NK-92 treated with Interleukin-12 subunit alpha and Interleukin-12 subunit beta, amount 100 ng/mL, for 24 hours (cell line): ENCODE measurements around the gene LMBR1L.

ENCODE experiments used
- DNase-seq: peaks from one replicate; lab custom pipeline; 2025; lab: John Stamatoyannopoulos, UW

The LMBR1L gene

DNA sequence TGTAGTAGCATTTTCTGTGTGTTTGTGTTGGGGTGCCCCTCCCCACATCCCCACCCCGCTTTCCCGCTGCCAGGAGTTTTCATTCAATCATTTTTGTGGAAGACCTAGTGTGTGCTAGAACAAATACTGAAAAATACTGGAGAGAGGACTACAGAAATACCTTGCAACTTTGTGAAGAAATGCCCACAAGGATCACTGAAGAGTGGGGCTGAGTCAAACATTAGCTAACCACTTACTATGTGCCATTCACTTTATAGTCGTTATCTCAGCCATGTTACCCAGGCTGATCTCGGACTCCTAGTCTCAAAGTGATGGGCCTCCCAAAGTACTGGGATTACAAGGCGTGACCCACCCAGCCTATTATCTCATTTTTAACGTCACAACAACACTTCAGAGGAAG lies 559 bp upstream of the LMBR1L start:
- DNase-seq: no peak

DNA sequence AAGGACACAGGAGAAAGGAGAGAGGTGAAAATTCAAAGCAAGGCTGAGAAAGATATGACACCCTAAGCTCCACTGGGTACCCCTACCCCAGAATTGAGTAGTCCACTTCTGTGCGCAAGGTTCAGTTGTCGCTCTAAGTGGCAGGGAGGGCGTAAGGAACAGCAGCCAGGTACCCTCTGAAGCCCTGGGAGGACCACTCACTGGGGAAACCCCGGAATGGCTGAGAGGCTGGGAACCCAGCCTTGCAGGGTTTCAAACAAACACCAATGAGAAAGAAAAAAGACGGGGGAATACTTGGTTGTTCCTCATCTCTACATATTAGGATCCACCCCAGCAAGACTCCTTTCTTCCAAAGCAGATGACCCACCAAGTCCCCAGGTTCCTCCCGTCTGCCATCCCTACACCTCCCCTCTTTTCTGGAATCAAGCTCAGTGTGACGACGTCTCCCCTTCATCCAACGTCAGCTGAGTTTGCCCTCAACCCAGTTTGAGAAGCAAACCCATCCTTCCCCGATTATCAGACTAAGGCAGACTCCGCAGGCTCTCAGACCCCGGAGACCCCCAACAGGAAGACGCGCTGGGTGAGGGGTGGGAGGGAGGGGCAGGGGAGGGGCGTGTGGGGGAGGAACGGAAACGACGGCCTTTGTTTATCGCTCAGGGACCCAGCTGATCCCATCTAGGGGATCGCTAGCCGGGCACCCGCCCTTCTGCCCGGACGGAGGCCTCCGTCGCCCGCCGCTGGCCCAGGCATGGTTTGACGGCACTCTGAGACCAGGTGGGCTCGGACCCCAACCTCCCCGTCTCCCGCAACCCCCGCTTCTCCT lies 795 bp downstream of the LMBR1L start:
- DNase-seq: no peak

DNA sequence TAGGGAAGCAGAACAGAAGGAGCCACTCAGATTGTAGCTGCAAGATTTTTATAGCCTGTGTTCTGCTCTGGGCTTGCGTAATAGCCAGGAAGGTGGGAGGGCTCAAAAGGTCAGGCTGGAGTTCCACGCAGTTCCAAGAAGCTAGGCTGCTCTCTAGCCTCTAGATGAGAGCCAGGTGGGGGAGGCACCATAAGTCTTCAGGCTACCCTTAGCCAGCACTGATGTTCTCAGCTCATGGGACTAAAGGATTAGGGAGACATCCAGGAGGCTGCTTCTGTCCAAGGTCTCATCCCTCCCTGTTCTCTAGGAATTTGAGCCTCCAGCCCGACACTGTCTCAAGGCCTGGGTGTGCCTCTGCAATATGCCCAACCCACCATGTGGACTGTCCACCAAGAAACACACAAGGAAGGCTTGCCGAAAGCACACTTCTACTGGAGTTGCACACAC lies 1.7 kb downstream of the LMBR1L start:
- no peak for DNase-seq

DNA sequence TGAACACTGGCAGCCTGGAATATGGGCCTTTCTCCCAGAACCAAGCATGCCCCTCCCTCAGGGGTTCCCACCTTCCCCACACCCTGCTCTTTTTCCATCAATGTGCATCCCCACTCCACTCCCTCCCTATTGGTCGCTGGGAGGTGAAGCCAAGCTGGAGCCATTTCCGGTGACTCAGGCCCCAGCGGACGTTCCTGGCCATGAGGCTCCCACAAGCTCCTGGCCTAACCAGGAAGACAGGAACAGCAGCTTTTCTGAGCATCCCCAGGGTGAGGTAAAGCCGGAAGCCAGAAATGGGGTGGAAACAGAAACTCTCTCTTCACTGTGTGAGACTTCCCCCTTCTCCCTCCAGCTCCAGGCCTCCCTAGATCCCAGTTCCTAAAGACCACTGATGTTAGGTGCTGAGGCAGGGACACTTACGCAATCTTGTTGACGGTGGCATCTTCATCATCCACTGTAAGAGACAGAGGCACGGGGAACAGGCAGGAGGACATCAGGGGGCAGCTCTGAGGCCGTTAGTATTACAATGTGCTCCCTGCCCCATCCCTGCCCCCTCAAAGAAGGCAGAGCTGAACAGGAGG lies 5.1 kb downstream of the LMBR1L start:
- no peak for DNase-seq

DNA sequence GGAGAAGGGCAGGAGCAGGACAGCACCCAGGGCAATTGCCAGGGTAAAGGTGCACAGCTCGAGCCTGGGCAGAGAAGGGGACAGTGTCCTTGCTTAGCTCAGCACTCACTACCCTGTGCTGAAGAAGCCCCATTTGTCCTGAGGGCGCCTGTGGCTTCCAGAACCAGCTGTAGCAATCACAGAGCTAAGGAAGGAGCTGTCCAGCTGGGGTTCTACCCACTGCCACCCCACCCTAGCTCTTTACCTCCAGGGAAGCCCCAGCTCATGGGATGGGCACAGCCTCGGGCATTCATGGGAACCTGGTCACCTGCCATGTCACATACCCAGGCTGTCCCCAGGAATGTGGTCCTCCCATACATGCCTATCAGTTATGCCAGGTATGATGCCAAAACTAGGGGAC lies 5.8 kb downstream of the LMBR1L start:
- no peak for DNase-seq

DNA sequence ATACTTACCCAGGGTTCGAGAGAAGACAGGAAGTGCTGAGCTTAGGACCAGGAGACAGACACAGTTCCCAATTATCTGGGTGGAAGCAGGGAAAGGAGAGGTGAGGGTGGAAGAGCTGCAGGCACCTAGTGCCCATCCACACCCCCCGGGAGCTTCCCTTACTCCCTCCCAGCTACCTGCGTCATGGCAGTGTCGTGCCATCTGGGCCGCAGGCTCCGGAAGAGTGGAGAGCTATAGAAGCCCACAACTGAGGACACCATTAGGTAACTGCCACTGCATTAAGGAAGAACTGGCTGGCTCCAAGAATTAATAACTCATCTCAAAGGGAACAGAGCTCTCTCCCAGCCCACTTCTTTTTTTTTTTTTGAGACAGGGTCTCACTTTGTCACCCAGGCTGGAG lies 10.3 kb downstream of the LMBR1L start:
- DNase-seq: no peak

DNA sequence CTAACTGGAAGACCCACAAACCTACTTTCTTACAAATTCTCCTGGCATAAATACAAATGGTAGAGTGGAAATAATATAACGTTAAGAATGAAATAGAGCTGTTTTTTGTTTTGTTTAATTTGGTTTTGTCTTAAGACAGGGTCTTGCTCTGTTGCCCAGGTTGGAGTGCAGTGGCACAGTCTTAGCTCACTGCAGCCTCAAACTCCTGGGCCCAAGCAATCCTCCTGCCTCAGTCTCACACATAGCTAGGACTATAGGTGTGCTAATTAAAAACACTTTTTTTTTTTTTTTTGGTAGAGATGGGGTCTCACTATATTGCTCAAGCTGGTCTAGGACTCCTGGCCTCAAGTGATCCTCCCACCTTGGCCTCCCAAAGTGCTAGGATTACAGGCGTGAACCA lies 11.9 kb downstream of the LMBR1L start:
- no peak for DNase-seq

DNA sequence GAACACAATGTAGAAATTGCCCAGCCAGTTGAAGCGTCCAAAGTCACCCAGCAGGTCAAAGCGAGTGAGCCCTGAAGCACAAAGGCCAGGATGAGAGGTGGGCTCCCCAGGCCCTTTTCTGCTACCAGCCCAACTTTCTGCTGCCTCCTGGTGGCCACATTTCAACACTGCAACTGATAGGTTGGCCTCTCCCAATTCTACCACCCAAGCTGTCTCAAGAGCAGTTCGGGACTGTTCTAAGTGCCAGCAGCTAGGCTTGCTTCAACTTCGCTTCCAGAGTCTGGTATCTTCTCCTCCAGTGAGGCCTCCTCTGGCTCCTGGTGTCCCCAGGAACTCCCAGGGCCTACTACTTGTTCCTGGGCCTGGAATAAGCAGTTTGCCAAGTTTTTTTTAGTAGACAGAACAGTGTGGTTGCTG lies 12.6 kb downstream of the LMBR1L start:
- peak; percentile 15 for DNase-seq

DNA sequence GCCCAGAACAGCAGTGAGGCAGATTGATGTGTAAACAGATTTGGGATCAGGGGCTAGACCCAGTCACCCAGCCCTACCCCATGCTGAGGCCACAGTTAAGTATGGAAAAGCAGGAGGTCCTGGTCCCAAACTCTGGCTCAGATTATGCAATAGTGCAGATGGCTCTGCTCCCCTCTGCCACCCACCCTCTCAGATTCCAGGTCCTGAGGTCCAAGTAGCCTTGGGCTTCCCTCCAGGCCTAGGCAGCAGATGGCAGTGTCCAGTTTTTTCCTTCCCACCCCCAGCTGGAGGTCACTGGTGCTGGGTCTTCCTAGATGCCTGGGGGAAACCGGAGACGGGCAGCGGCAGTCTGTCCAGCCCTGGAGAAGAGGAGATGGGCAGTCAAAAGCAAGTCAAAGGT lies 13.3 kb downstream of the LMBR1L start:
- no peak for DNase-seq

DNA sequence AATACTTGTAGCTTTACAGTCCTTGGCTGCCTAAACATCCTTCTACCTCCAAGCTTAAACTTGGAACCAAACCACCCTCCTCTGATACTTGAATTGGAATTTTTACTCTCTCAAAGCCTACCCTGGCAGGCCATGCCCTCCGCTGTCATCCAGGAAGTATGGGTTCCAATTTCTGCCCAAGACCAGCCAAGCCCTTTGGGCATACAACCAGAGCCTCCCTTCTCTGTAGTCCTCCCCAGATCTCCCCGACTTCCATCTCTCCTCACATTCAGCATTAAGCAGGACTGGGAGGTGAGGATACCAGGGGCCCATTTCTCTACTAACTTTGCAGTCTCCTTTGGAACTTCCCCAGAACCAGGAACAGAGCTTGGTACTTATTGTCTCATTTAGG lies 15.7 kb downstream of the LMBR1L start:
- no peak for DNase-seq

DNA sequence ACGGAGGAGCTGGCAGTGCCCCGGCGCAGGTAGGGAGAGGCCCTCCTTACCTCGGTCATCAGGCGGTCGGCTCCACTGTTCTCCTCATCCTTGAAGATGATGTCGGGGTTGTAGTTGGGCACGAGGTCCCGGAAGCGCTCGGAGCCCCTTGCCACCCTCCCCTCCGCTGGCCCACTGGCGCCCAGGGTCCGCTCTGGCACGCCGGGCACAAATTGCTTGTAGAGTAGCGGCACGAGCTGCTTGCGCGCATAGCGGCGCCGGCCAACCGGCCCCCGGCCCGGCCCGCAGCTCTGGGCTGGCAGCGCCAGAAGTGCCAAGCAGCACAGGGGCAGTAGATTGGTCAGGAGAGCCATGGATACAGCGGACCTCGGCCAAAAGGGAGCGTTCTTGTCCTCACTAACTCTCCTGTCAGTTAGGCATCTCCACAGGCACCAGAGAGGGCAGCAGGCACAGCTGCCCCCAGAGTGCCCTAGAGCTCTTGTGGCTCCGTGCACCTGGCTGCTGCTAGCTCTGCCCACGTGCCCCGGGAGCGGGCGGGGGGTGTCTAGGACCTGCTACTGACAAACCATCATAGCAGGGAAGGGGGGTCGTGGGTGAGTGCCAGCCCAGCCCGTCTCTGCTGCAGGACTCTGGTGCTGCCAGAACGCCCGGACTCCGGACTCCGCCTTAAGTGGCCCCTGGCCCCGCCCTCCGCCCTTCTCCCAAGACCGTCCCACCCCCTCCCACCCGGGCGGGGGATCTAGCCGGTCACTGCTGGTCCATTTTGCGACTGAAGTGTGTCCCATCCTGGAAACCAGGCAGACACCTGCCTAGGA lies 16.3 kb downstream of the LMBR1L start, which contains the start of gene DHH:
Gene DHH (minus strand): TSS at position 642 of the 815 bp plus-strand sequence. CDS start 289 bp downstream, at position 353.
- no peak for DNase-seq

DNA sequence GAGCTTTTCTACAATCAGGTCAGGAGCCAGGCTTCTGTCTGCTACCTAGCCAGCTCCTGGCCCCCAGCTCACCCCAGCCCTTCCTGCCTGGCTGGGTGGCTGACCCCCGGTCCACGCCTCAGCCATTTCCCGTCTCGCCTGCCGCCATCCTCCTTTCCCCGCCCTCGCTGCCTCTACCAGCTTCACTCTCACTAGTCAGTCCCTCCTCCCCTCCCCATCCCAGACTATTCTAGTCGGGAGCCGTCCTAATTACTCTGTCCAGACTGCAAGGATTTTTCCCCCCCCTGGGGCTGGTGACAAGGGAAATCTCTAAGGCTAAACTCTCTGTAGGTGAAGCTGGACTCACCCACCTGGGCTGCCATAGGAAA lies 16.9 kb downstream of the LMBR1L start:
- DNase-seq: no peak

DNA sequence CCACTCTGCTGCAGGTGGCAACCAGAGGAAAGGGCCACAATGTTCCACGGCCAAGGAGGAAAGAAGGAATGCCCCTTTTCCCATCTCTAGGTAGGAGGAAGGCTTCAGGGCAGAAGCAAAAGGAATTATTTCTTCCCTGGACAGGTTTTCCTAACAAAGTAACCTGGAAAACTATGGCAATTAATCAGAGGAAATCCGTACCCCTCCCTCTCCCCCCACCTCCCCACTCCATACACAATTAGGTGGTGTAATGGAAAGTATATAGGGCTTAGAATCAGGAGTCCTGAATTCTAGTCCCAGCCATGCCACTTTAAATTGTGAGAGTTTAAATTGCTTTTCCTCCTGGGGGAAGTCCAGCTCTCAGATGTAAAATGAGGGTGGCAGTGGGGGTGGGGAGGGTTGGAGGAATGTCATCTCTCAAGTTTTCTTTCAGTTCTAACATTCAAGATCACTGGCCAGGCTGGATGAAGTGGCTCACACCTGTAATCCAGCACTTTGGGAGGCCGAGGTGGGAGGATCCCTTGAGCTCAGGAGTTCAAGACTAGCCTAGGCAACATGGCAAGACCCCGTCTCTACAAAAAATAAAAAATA lies 17.7 kb downstream of the LMBR1L start:
- no peak for DNase-seq

DNA sequence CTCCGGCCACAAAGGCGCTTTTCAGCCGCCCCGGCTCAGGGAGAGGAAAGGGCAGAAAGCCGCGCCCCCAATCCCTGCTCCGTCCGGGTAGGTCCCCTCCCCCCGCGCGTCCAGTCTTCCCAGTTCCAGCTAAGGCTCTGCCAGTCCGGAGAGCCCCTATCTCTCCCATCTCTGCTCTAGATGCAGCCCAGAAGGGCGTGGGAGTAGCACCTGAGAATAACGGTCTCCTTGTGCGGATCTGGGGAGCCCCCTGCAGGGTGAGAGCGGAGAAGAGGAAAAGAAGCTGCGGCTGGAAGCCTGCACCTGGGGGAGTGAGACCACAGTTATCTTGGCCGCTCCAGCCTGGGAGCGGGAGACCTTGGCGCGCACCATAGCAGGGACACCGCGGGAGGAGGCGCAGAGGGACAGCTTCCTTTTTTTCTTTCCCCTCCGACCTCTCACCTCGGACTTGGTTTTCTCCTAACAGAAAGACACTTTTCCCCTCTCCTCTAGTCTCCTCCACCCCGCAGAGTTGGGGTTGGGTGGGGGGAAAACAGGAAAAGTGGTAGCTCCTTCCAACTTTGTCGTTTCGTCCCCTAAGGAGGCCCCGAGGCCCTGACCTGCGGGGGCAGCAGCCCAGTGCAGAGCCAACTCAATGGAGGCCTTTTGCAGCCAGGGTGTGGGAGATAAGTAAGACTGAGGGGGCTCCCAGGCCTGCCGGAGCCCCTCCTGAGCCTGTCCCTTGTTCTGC lies 18.4 kb downstream of the LMBR1L start:
- DNase-seq: no peak

DNA sequence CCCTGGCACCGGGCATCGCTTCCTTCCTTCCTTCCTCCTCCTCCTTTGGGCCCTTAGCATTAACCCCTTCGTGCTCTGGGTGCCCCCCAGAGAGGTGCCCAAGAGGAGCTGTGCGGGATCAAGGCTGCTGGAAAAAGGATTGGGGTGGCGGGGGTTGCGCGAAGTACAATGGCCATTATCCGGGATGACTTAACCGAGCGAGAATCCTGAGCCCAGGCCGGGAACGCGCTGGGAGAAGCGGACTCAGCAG lies 18.9 kb downstream of the LMBR1L start:
- no peak for DNase-seq

DNA sequence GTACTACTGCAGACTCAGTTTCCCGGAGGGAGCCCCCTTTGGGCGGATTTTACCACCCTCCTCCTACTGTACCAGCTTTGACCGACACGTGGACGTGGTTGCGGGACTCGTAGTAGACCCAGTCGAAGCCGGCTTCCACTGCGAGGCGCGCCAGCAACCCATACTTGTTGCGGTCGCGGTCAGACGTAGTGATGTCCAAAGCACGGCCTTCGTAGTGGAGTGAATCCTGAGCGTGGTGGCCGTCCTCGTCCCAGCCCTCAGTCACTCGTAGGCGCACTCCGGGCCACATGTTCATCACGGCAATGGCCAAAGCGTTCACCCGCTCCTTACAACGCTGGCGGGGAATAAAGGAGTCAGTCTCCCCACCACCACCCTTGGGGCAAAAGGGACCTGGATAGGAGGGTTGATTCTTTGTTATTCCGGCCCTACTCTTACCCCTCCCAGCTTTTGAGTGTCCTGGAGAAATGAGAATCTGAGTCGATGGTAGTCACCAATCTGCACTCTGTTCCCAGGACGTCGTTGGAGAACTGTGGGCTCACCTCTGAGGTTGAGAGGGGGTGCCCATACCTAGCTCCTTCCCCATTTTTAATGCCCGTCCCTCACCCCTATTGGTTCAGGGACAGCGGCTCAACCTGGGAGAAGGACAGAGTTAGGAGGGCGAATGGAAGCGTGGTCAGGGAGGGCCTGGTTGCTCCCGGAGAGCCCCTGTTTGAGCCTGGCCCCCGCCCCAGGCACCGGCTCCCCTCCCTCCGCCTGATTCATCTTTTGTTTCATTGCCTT lies 19.4 kb downstream of the LMBR1L start:
- DNase-seq: no peak

DNA sequence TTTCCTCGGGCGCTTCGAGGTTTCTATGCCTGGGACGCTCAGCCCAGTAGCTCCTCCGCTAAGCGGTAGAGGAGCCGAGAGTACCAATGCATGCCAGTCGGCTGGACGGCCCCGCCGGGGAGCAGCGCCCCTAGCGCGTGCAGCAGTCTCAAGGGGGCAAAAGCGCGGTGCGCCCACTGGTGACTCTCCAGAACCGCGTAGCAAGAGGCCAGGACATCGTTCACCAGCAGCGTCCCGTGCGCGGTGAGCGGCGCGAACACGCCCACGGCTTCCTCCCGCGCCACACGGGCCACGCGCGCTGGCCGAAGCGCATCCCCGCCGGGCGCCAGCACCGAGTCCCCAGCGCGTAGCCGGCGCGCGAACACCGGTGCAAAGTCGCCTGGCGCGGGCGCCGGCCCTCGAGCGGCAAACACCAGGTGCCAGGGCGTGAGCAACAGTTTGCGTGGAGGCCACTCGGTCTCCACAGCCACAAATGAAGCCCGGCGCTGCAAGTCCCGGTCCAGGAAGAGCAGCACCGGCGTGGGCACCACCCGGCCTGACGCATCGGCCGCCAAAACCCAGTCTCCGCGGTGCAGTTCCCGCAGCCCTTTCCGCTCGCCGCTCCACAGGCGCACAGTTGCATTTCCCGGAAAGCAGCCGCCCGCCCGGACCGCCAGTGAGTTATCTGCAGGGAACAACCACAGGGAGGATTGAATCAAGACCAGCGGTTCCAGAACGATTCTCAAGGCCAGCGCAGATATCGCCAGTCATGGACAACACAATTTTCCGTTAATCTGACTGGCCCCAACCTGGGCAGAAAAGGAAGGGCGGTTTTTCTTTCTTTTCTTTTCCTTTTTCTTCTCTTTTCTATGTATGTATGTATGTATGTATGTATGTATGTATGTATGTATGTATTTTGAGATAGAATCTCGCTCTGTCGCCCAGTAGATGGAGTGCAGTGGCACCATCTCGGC lies 20.6 kb downstream of the LMBR1L start:
- no peak for DNase-seq

DNA sequence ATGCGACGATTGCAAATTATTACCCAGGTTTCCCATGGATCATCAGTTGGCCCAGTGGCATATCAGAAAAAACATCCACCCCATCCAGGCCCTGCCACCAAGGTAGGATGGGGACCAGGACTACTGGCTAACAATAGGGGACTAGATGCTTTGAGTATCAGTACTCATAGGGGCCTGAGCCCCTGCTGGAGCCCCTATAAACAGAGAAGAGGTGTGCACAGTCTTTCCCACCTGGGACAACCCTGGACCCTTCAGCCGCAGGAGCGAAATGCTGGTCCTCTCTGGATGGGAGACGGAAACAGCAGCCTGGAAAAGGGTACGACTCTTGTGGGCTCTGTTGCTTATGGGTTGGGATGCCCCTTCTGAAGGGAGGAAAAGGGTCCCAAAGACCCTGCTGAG lies 21.7 kb downstream of the LMBR1L start:
- DNase-seq: no peak

DNA sequence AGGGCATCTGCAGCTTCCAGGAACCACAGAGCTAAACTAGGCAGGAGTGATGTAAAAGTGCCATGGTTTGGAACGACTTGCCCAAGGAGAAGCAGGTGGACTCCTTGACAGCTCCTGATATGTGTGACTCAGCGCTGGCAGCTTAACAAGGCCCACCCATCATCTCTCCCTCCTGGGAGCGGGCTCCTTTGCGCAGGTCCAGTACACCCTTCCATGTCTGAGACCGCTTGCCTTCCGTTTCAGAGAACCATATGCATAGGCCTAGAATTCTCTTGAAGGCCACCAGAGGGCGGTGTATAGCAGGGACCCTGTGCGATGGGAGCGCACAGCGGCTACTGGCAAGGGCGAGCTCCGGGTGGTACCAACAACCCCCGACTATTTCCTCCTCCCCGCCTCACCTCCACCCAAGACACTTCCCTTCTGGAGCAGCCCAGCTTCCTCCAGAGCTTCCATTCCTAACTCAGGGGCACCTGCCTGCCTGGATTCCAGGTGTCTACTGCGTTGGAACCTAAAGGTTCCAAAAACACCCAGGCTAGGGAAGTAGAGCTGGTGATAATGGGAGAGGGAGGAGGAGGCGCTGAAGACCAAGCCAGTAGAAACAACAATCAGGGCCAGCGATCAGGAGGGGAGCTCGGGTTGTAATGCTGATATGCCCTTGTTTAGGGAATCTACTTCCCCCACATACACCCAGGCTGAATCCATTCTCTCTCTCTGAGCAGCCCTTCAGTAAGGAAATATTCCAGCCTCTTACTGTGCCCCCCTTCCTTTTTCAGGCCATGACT lies 22.3 kb downstream of the LMBR1L start:
- peak; percentile 72 for DNase-seq
